SJSA1 (cell line): ENCODE measurements around the gene DPEP2NB. TPM values are rescaled to one million over a fixed set of nuclear protein-coding genes. Genes with fewer than 3 reads are reported as not detected.
A peak's percentile ranks its signal among the peaks of the same experiment; 100 is the strongest.

ENCODE experiments used
- DNase-seq, 2 experiments: peaks; one replicate each; pipeline ENCODE4 v3.0.0-alpha.2; 2015 to 2020; ENCODE audit warnings: low spot score in 2 of 2, low read depth in 1 of 2
- H3K27ac ChIP-seq: fragments of 250-450 bp; sonication (Bioruptor Pico); 2 replicates; pipeline ENCODE4 v1.5.1; 2020; ENCODE audit warnings: mild to moderate bottlenecking, moderate library complexity
- H3K27me3 ChIP-seq: fragments of 250-450 bp; sonication (Bioruptor Pico); replicated peaks from 2 replicates; pipeline ENCODE4 v1.5.1; 2020; ENCODE audit warnings: mild to moderate bottlenecking, moderate library complexity
- H3K36me3 ChIP-seq: fragments of 250-450 bp; sonication (Bioruptor Pico); 2 replicates; pipeline ENCODE4 v1.5.1; 2020; ENCODE audit warnings: mild to moderate bottlenecking
- H3K4me1 ChIP-seq: fragments of 250-450 bp; sonication (Bioruptor Pico); replicated peaks from 2 replicates; pipeline ENCODE4 v1.6.1; 2021; ENCODE audit warnings: mild to moderate bottlenecking
- H3K4me3 ChIP-seq: fragments of 250-450 bp; sonication (Bioruptor Pico); 2 replicates; pipeline ENCODE4 v1.5.1; 2020; ENCODE audit warnings: mild to moderate bottlenecking
- H3K9me3 ChIP-seq: fragments of 250-450 bp; sonication (Bioruptor Pico); replicated peaks from 2 replicates; pipeline ENCODE4 v1.5.1; 2020; ENCODE audit warnings: mild to moderate bottlenecking
- total RNA-seq: library from RNA; depleted of rRNA; stranded (reverse); fragments of >200 nt; shearing (Covaris generic); gene quantifications from 2 replicates; pipeline ENCODE4 v1.2.3, GENCODE V29; 2014; rRNA removed

DPEP2NB gene
- not detected in 2 replicates for total RNA-seq

- Histone ChIP-seq H3K4me3 (no peak within 1 kb of the TSS), H3K9me3 (no peaks in the 10 kb centered on the region)
- no peak for DNase-seq
These were observed at the start of gene DPEP2NB for GRCh38 chr16:68015681-68016080. DPEP2NB (minus strand) TSS chr16:68015911; CDS start chr16:68015770, 141 bp downstream.

DNA sequence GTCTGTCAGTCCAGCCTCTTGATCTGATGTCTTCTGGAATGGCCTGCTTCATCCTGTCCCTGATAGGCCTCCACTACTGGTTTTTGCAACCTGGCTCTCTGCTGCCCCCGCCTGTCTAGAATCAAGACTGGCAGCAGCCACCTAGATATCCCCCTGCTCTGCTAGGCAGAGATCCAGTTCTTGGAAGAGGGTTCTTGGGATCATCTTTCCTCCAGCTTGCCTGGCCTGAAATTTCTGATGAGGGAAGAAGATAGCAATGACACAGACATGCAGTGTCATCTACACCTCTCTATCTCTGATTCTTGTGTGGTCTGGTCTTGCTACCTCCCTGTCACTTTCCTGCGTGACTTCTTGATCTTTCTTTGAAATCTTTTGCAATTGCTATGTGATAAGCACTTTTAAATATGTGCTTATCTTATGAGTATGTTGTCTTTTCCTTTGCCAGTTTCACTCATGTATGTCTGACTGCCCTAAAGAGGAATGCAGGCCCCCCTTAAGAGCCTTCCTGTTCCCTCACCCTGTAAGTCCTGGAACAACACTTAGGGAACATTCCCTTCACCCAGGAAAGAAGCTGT is 49.2 kb upstream of the DPEP2NB start:
- Histone ChIP-seq H3K4me3 (no peak overlapping the region), H3K4me1 (peaks cover 31% of the 10 kb centered on the region), H3K27ac (peak overlapping the region; percentile 91), H3K36me3 (peaks cover 20% of the 10 kb centered on the region), H3K27me3 (no peaks in the 10 kb centered on the region), H3K9me3 (no peaks in the 10 kb centered on the region)
- DNase-seq, result peak; percentile 88 to 92

More at GRCh38 chr16:68015681-68016080, at the start of gene DPEP2NB:
- Histone ChIP-seq H3K4me1 (peaks cover 4% of the 10 kb centered on the region; the same call in 1 of the 2 replicates), H3K27me3 (no peaks in the 10 kb centered on the region), H3K27ac (no peak within 1 kb of the TSS), H3K36me3 (no peaks in the 10 kb centered on the region)

- no peak for DNase-seq
- Histone ChIP-seq H3K4me1 (peaks cover 31% of the 10 kb centered on the region), H3K27ac (no peak overlapping the region), H3K4me3 (no peak overlapping the region), H3K9me3 (no peaks in the 10 kb centered on the region), H3K27me3 (no peaks in the 10 kb centered on the region), H3K36me3 (peaks cover 11% of the 10 kb centered on the region)
These were observed 47.2 kb upstream of the DPEP2NB start for GRCh38 chr16:68062910-68063393.

DNA sequence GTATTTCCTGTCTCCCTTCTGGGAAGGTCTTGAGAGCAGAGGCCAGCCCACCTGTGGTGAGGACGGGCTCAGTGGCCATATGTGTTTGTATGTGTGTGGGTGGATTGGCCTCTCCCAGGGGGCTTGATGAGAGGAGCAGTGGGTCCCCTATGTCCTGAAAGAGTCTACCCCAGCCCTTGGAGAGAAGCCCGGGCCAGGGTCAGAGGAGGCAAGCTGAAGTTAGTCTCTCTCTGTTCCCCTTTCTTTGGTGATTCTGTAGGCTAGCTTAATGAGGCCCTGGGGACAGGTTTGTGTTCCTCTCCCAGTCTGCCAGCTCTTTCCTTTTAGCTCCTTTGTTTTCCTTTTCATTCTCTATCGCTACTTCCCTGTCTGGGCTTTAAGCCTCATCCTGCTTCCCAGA is 45.7 kb upstream of the DPEP2NB start:
- no peak for DNase-seq
- Histone ChIP-seq H3K27me3 (no peaks in the 10 kb centered on the region), H3K4me3 (no peak overlapping the region), H3K36me3 (peaks cover 9% of the 10 kb centered on the region), H3K9me3 (no peaks in the 10 kb centered on the region), H3K27ac (no peak overlapping the region), H3K4me1 (peaks cover 28% of the 10 kb centered on the region)

- DNase-seq, result no peak
- H3K36me3 ChIP-seq, result peaks cover 14% of the 10 kb centered on the region
- H3K27ac ChIP-seq, result no peak overlapping the region
- H3K4me1 ChIP-seq, result peaks cover 12% of the 10 kb centered on the region
- H3K27me3 ChIP-seq, result no peaks in the 10 kb centered on the region
- no peaks in the 10 kb centered on the region for H3K9me3 ChIP-seq
- H3K4me3 ChIP-seq, result no peak overlapping the region
These were observed 44.1 kb upstream of the DPEP2NB start for GRCh38 chr16:68059804-68060203.

DNA sequence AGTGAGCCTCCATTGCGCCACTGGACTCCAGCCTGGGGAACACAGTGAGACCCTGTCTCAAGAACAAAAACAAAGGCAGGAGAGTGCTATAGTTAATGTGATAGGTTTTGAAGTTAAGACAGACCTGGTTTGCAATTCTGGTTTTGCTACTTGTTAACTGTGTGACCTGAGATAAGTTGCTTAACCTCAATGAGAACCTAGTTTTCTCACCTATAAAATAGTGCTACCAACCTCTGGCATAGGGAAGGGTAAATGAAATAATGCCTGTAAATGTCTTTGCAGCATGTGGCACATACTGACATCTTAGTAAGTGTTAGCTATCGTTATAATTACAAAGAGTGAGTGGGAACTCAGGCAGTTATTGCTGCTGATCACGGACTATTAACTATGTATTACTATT is 39.7 kb upstream of the DPEP2NB start:
- no peaks in the 10 kb centered on the region for H3K4me1 ChIP-seq
- no peak overlapping the region for H3K27ac ChIP-seq
- H3K4me3 ChIP-seq, result no peak overlapping the region
- H3K36me3 ChIP-seq, result peaks cover 32% of the 10 kb centered on the region
- no peak for DNase-seq
- 0 out of 2 replicates have a peak, but pooled peaks cover 5% of the 10 kb centered on the region for H3K27me3 ChIP-seq
- H3K9me3 ChIP-seq, result no peaks in the 10 kb centered on the region; the same call in 1 of the 2 replicates

DNA sequence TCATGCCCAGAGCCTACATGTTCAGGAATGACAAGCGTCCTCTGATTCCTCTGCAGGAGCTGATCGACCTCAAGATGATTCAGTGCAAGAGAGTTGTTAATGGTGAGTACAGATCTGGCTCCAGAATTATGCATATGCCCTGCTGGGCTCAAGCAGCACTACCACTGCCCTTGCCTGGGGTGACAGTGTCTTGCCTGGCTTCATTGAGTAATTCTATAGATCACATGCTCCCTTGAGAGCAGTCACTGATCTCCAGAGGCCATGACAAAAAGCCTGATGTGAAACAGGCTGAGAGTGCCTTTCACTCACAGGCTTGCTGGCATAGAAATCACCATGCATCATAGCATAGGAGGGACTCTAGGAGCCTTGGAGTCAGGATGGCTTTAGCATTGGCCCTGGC is 33.7 kb upstream of the DPEP2NB start:
- no peak for DNase-seq
- H3K36me3 ChIP-seq, result peaks cover 35% of the 10 kb centered on the region
- H3K9me3 ChIP-seq, result no peaks in the 10 kb centered on the region; the same call in 1 of the 2 replicates
- H3K27me3 ChIP-seq, result 0 out of 2 replicates have a peak, but pooled peaks cover 5% of the 10 kb centered on the region
- H3K4me3 ChIP-seq, result no peak overlapping the region
- peaks cover 15% of the 10 kb centered on the region for H3K4me1 ChIP-seq
- H3K27ac ChIP-seq, result no peak overlapping the region

- Histone ChIP-seq H3K36me3 (peaks cover 25% of the 10 kb centered on the region), H3K4me1 (peaks cover 15% of the 10 kb centered on the region), H3K27me3 (0 out of 2 replicates have a peak, but pooled peaks cover 5% of the 10 kb centered on the region), H3K9me3 (no peaks in the 10 kb centered on the region; the same call in 1 of the 2 replicates), H3K27ac (no peak overlapping the region), H3K4me3 (no peak overlapping the region)
- peak in 1 of 2 experiments; percentile 64 for DNase-seq
These were observed 32.3 kb upstream of the DPEP2NB start for GRCh38 chr16:68047987-68048386.

DNA sequence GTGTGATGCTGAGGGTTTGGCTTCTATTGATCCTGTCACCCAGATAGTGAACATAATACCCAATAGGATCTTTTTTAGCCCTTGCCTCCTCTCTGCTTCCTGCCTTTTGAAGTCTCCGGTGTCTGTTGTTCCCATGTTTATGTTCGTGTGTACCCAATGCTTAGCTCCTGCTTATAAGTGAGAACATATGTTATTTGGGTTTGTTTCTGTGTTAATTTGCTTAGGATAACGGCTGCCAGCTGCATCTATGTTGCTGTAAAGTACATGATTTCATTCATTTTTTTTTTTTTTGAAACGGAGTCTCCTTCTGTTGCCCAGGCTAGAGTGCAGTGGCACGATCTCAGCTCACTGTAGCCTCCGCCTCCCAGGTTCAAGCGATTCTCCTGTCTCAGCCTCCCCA is 30.4 kb upstream of the DPEP2NB start:
- H3K27me3 ChIP-seq, result 0 out of 2 replicates have a peak, but pooled peaks cover 5% of the 10 kb centered on the region
- no peak overlapping the region for H3K4me3 ChIP-seq
- DNase-seq, result no peak
- no peak overlapping the region for H3K27ac ChIP-seq
- H3K4me1 ChIP-seq, result peaks cover 15% of the 10 kb centered on the region
- peaks cover 33% of the 10 kb centered on the region for H3K36me3 ChIP-seq
- no peaks in the 10 kb centered on the region; the same call in 1 of the 2 replicates for H3K9me3 ChIP-seq

- DNase-seq, result no peak
- H3K27ac ChIP-seq, result no peak overlapping the region
- peaks cover 27% of the 10 kb centered on the region for H3K36me3 ChIP-seq
- H3K4me1 ChIP-seq, result no peaks in the 10 kb centered on the region
- no peaks in the 10 kb centered on the region for H3K9me3 ChIP-seq
- no peak overlapping the region for H3K4me3 ChIP-seq
- H3K27me3 ChIP-seq, result no peaks in the 10 kb centered on the region
These were observed 26.1 kb upstream of the DPEP2NB start for GRCh38 chr16:68041783-68042182.

DNA sequence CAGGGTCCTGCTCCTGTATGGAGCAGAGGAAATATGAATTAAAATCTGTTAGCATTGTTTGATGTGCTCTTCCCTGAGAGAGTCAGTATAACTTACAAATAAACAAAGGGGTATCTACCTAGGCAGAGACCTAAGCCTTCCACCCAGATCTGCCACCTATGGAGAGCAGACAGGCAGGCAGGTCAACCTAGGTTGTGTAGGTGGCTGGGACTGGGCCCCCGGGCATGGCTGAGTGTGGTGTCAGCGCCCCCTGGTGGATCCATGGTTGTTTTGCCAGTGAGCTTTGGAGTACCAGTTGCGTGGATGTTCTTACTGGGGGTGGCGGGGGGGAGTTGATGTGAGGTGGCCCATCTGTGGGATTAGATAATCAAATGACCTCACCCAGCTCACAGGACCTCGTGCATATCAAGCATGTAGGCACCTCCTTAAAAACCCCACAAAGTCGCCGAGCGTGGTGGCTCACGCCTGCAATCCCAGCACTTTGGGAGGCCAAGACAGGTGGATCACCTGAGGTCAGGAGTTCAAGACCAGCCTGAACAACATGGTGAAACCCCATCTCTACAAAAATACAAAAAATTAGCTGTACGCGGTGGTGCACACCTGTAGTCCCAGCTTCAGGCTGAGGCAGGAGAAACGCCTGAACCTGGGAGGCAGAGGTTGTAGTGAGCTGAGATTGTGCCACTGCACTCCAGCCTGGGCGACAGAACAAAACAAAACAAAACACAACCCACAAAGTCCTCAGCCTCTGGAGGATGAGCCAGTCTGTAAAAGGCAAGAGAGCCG is 25.0 kb upstream of the DPEP2NB start:
- Histone ChIP-seq H3K4me3 (no peak overlapping the region), H3K4me1 (no peaks in the 10 kb centered on the region), H3K27me3 (no peaks in the 10 kb centered on the region), H3K36me3 (peaks cover 27% of the 10 kb centered on the region), H3K9me3 (no peaks in the 10 kb centered on the region), H3K27ac (no peak overlapping the region)
- DNase-seq, result peak; percentile 51 to 80

- H3K27ac ChIP-seq, result no peak overlapping the region
- no peak overlapping the region for H3K4me3 ChIP-seq
- H3K27me3 ChIP-seq, result no peaks in the 10 kb centered on the region
- H3K4me1 ChIP-seq, result no peaks in the 10 kb centered on the region
- H3K9me3 ChIP-seq, result no peaks in the 10 kb centered on the region
- no peak for DNase-seq
- H3K36me3 ChIP-seq, result peaks cover 24% of the 10 kb centered on the region
These were observed 22.3 kb upstream of the DPEP2NB start for GRCh38 chr16:68037841-68038597.

DNA sequence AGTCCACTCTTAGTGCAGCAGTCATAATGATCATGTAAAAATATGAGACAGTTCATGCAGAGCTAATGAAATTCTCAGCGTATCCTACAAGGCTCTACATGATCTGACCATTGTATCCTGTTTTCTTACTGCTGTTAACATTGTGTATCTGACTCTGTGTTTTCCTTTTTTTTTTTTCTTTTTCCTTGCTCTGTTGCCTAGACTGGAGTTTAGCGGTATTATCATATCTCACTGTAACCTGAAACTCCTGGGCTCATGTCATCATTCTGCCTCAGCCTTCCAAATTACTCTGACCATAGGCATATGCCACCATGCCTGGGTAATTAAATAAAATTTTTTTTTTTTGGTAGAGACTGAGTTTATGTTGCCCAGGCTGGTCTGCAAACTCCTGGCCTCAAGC is 19.5 kb upstream of the DPEP2NB start:
- Histone ChIP-seq H3K9me3 (no peaks in the 10 kb centered on the region), H3K36me3 (peaks cover 7% of the 10 kb centered on the region), H3K4me1 (peaks cover 22% of the 10 kb centered on the region), H3K27me3 (no peaks in the 10 kb centered on the region), H3K4me3 (no peak overlapping the region), H3K27ac (no peak overlapping the region)
- DNase-seq, result no peak
